GM10248 (cell line): ENCODE measurements around the gene CAPN10.

ENCODE experiments used
- CTCF ChIA-PET: fragments of 300-600 bp; sonication (Branson Sonifier 250); formaldehyde crosslinking; extraction: SDS; loops from one replicate; lab custom pipeline; 2021; ENCODE audit warnings: antibody characterized with exemption; lab: Yijun Ruan, JAX
- POLR2A ChIA-PET: fragments of 350-650 bp; sonication (Branson Sonifier 250); formaldehyde crosslinking; extraction: SDS; loops from one replicate; lab custom pipeline; 2020; ENCODE audit warnings: antibody characterized with exemption; lab: Yijun Ruan, JAX
- DNase-seq: peaks from one replicate; pipeline ENCODE4 v3.0.0; 2012; ENCODE audit errors: extremely low spot score
- CTCF ChIP-seq: IDR thresholded peaks from 2 replicates; pipeline ENCODE4 v1.5.1; 2012; ENCODE audit warnings: mild to moderate bottlenecking, low read depth; ENCODE audit errors: extremely low read depth, missing control alignments, control extremely low read depth

CAPN10 gene

DNA sequence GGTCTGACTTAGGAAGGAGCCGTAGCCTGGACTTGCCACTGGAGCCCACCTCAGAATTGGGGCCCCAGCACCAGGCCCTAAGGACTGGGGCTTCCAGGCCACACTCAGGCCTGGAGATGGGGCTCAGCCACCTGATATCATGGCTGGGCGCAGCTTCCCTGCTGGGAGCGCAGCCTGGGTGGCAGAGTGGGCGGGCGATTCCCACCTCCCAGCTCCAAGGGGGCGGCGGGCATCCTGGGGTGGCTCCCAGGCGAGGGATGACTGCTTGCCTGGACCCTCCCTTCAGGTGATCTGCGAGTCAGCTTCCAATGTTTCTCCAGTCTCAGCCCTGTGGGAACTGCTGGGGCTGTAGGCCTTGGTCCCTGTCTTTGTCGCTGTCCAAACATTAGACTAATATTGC is 58.8 kb downstream of the CAPN10 start:
- no peak for TF ChIP-seq CTCF
- ChIA-PET CTCF (no interaction called here), POLR2A (no interaction called here)
- DNase-seq: peak; percentile 15

DNA sequence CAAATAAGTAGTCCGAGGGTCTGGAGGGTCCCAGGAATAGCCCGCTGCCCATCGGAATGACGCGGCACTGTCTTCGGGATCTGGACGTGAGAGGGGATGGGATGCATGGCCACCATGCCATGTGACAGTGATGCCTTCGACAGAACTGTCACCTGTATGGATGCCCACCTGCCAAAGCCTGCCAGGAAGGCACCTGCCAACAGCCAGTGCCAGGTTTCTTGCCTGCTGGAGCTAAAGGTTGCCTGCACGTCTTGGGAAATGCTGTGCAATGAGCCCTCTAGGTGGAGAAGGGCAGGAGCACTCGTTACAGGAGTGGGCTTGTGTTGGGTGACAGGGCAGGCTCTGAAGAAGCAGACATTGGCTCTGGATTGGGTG is 59.3 kb downstream of the CAPN10 start:
- ChIA-PET POLR2A (no interaction called here), CTCF (no interaction called here)
- TF ChIP-seq CTCF: no peak
- DNase-seq: peak; percentile 16

DNA sequence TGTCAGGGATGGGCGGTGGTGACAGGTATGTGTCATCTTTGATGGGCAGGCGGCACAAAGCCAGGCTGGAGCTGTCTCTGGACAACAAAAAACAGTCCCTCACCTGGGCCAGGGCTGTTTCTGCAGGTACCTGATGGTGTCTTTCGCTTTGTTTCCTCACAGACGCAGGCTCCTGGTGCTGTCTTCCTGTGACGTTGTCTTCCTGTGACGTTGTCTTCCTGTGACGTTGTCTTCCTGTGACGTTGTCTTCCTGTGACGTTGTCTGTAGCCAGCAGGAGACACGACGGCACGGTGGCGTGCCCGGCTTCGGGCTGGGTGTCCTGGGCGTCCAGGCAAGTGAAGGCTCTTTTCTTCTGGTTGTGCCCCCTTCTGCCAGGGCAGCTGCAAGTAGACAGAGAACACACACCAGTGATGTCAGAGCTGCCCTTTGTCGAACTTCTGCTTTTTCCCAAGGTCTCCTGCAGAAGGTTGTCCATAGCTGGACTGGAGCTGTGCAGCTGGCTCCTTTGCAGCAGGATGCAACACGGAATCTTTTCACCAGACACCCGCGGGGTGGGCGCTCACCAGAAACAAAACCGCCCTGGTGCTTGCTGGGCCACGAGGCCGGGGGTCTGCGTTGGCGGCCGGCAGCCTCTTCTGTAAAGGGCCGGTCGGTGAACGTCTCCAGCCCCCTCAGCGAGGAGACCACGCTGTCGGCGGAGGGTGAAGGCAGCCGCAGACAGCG is 59.8 kb downstream of the CAPN10 start:
- TF ChIP-seq CTCF: no peak
- no peak for DNase-seq
- ChIA-PET CTCF (no interaction called here), POLR2A (no interaction called here)

DNA sequence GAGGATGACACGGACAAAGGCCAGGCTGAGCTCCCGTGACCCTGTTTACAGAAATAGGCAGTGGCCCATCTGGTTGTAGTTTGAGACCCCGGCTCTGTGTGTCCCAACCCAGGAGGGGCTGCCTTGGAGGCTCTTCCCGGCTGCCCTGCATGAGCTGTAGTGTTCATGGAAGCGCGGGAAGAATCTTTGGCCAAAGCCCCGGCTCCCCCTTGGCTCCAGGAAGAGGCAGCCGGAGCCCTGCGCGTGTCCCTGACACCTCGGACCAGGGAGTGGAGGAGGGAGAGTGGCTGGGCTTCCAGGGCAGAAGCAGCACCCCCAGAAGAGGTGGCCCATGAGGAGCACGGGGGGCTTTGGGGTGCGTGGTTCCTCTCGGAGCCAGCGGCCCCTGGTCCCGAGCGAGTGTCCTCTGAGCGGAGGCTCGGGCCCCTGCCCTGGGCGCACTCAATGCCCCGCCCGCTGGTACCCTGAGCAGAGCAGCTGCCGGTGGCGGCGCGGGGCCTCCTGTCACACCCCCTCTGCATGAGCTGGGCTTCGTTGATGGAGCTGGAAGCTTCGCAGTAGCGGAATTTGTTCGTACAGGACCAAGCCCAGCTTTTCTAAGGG is 60.5 kb downstream of the CAPN10 start:
- CTCF ChIA-PET: interaction anchor here (1.0 kb wide), 1 partner anchor 9 kb away, joined by 3 read pairs; no protein-coding TSS in a partner anchor
- POLR2A ChIA-PET: no interaction called here
- DNase-seq: no peak
- TF ChIP-seq CTCF: no peak

- ChIA-PET CTCF (interaction anchor here (1.0 kb wide), 1 partner anchor 9 kb away, joined by 3 read pairs; no protein-coding TSS in a partner anchor), POLR2A (no interaction called here)
- DNase-seq: peak; percentile 15
- no peak for TF ChIP-seq CTCF
These were observed 61.1 kb downstream of the CAPN10 start for GRCh38 chr2:240647503-240648154.

DNA sequence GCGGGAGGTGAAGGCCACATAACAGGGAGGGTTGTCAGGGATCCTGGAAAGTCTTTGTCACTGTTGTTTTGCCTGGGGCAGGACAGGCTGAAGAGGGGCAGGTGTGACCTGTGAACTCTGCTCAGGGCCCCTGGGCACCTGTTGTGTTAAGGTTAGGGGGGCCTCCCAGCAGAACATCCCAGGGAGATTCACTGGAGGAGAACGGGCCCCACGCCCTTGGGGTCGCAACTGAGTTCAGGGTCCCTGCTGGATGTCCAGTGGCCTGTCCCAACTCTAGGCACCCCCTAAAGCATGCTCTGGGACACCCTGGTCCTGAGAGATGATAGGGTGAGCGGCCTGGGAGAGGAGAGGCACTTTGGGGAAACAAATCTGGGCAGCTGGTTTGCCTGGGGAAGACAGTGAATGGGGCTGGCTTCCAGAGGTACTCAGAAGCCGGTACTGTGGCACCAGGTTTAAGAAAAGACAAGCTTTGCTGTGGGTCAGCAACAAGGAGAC is 61.7 kb downstream of the CAPN10 start:
- ChIA-PET CTCF (interaction anchor here (1.1 kb wide), 1 partner anchor 134 kb away, joined by 3 read pairs; no protein-coding TSS in a partner anchor), POLR2A (no interaction called here)
- no peak for DNase-seq
- TF ChIP-seq CTCF: no peak
